Endothelial cell (in vitro differentiated cells): Measurements from ENCODE around the gene UPF3A. TPM values are rescaled to one million over a fixed set of nuclear protein-coding genes. Genes with fewer than 3 reads are reported as not detected.

Experiments
- DNase-seq: peaks from one replicate; pipeline ENCODE4 v3.0.0; 2021; ENCODE audit warnings: low spot score
- H3K27ac Mint-ChIP-seq: one replicate; pipeline ENCODE4 v1.8.0; 2021; ENCODE audit warnings: mixed read lengths, inconsistent platforms; ENCODE audit not compliant: unreplicated experiment
- H3K27me3 Mint-ChIP-seq: one replicate; pipeline ENCODE4 v1.8.0; 2021; ENCODE audit warnings: mild to moderate bottlenecking, moderate library complexity, mixed read lengths, inconsistent platforms; ENCODE audit not compliant: unreplicated experiment
- H3K36me3 Mint-ChIP-seq: one replicate; pipeline ENCODE4 v1.8.0; 2021; ENCODE audit warnings: mild to moderate bottlenecking, low read depth, mixed read lengths, inconsistent platforms; ENCODE audit not compliant: unreplicated experiment
- H3K4me1 Mint-ChIP-seq: one replicate; pipeline ENCODE4 v1.8.0; 2021; ENCODE audit warnings: mild to moderate bottlenecking, mixed read lengths, inconsistent platforms; ENCODE audit not compliant: unreplicated experiment
- H3K4me3 Mint-ChIP-seq: one replicate; pipeline ENCODE4 v1.8.0; 2021; ENCODE audit warnings: mild to moderate bottlenecking, mixed read lengths, inconsistent platforms; ENCODE audit not compliant: unreplicated experiment
- H3K9me3 Mint-ChIP-seq: one replicate; pipeline ENCODE4 v1.8.0; 2021; ENCODE audit warnings: mixed read lengths, inconsistent platforms; ENCODE audit not compliant: unreplicated experiment
- total RNA-seq: library from RNA; stranded (reverse); fragmentation: NEBNext Ultra II Directional; extraction: Animal tissue kit (Norgen Biotek cat#: 25700); gene quantifications from one replicate; pipeline ENCODE4 v1.2.1, GENCODE V29; 2021; ENCODE audit not compliant: unreplicated experiment
- TF ChIP-seq, protein P1 (sequence below): fragments of 200-600 bp; sonication (generic); IDR thresholded peaks from one replicate; pipeline ENCODE4 v1.5.0; 2021; ENCODE audit warnings: antibody characterized with exemption; ENCODE audit not compliant: unreplicated experiment

The UPF3A gene
- total RNA-seq, 1 donor from 2014 or later = 61.6 TPM

DNA sequence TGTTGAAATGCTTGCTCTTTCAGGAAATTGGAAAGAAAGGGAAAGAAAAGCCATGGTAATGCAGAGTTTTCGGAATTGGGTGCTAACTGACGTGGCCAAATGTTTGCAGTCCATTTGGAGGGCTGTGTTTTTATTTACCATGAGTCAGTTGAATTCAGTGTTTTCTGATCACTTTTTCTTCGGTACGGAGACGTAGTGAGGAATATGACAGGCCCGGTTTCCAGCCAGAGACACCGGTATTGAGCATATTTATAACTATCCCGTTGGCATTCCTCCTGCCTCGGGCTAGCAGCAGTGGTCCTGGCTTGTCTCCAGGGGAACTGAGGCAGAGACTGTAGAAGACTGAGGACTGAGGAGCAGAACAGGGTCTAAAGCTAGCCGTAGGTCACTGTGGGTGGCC is 45.7 kb upstream of the UPF3A start:
- peaks cover 10% of the 10 kb centered on the region for H3K36me3 Mint-ChIP-seq
- DNase-seq = no peak
- H3K4me1 Mint-ChIP-seq = peaks cover 10% of the 10 kb centered on the region
- H3K27me3 Mint-ChIP-seq = no peaks in the 10 kb centered on the region
- H3K9me3 Mint-ChIP-seq = no peaks in the 10 kb centered on the region
- TF ChIP-seq, protein P1, sequence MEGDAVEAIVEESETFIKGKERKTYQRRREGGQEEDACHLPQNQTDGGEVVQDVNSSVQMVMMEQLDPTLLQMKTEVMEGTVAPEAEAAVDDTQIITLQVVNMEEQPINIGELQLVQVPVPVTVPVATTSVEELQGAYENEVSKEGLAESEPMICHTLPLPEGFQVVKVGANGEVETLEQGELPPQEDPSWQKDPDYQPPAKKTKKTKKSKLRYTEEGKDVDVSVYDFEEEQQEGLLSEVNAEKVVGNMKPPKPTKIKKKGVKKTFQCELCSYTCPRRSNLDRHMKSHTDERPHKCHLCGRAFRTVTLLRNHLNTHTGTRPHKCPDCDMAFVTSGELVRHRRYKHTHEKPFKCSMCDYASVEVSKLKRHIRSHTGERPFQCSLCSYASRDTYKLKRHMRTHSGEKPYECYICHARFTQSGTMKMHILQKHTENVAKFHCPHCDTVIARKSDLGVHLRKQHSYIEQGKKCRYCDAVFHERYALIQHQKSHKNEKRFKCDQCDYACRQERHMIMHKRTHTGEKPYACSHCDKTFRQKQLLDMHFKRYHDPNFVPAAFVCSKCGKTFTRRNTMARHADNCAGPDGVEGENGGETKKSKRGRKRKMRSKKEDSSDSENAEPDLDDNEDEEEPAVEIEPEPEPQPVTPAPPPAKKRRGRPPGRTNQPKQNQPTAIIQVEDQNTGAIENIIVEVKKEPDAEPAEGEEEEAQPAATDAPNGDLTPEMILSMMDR = no peak
- H3K4me3 Mint-ChIP-seq = peak overlapping the region; percentile 92
- H3K27ac Mint-ChIP-seq = no peak overlapping the region

DNA sequence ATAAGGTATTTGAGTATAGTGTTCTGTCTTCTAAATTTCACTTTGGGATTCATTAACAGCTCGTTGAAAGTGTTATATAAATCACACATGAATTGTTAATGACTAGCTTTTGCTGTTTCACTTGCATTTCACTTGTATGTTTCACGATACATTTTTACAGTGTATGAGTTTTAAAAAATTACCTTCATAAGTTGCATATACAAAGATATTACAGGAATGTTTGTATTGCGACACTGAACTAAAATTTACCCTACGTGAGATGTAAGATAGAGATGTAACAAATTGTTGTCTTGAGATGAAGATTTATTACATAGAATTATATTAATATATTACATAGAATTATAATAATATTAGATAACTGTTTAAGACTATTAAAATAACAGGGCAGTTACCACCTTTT is 45.2 kb upstream of the UPF3A start:
- peaks cover 10% of the 10 kb centered on the region for H3K4me1 Mint-ChIP-seq
- H3K27ac Mint-ChIP-seq = no peak overlapping the region
- no peaks in the 10 kb centered on the region for H3K27me3 Mint-ChIP-seq
- DNase-seq = no peak
- no peaks in the 10 kb centered on the region for H3K9me3 Mint-ChIP-seq
- TF ChIP-seq, protein P1 = no peak
- H3K4me3 Mint-ChIP-seq = peak overlapping the region; percentile 92
- peaks cover 11% of the 10 kb centered on the region for H3K36me3 Mint-ChIP-seq

DNA sequence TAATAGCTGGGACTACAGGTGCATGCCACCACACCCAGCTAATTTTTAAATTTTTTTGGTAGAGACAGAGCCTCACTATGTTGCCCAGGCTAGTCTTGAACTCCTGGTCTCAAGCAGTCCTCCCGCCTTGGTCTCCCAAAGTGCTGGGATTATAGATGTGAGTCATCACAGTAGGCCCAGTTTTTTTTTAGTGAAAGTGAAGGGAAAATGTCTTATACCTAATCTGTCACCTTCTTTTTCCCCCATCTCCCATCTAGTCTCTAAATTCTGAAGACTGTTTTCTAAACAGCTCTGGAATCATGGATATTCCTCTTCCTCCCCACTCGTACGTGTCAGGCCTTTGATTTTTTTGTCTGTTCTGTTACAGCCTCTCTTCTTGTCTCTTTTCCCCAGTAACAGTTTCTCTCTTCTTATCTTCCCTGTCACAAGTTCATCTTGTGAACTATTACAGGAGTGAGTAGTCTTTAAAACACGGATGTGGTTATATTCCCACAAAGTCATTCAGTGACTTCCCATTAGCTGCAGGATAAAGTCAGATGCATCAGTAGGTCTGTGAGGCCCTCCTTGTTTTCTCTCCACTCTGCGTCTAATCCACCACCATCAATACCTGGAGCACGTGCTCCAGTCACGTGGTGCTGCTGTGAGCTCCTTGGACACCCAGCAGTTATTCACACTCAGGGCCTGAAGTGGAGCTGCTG is 43.8 kb upstream of the UPF3A start:
- H3K4me1 Mint-ChIP-seq = peaks cover 10% of the 10 kb centered on the region
- TF ChIP-seq, protein P1 = no peak
- H3K9me3 Mint-ChIP-seq = no peaks in the 10 kb centered on the region
- peak overlapping the region; percentile 21 for H3K4me3 Mint-ChIP-seq
- H3K27ac Mint-ChIP-seq = no peak overlapping the region
- H3K36me3 Mint-ChIP-seq = peaks cover 20% of the 10 kb centered on the region
- H3K27me3 Mint-ChIP-seq = no peaks in the 10 kb centered on the region
- no peak for DNase-seq

DNA sequence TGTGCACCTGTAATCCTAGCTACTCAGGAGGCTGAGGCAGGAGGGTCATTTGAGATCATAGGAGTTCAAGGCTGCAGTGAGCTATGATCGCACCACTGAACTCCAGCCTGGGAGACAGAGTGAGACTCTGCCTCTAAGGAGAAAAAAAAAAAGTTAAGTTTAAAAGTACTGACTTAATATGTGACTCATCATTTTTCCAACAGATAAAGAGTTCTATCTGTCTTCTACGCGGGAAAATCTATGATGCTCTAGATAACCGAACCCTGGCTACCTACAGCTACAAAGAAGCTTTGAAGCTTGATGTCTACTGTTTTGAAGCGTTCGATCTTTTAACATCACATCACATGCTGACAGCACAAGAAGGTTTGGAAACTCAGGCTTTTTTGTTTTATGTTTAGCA is 39.5 kb upstream of the UPF3A start:
- Mint-ChIP-seq H3K4me3 (no peak overlapping the region), H3K4me1 (no peaks in the 10 kb centered on the region), H3K9me3 (no peaks in the 10 kb centered on the region), H3K27me3 (no peaks in the 10 kb centered on the region), H3K36me3 (peaks cover 33% of the 10 kb centered on the region), H3K27ac (no peak overlapping the region)
- no peak for DNase-seq
- TF ChIP-seq, protein P1 = no peak

DNA sequence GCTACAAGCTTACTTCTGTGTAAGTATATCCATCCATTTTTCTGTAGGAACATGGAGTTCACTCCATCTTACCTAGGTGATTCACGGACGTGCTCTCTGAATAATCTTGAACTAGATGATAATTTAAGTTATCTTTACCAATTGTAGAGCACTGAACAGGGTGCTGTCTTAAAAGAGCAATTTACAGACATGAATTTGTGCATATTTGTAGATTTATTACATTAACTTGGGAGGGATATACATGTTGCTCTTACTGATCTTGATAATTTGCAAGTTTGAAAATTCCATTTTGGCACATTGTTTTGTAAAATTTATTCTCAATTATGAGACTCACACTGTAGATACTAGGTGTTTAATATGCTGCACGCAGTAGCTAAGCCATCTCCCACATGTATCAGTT is 37.4 kb upstream of the UPF3A start:
- H3K9me3 Mint-ChIP-seq = no peaks in the 10 kb centered on the region
- TF ChIP-seq, protein P1 = no peak
- no peak overlapping the region for H3K4me3 Mint-ChIP-seq
- no peak for DNase-seq
- peaks cover 32% of the 10 kb centered on the region for H3K36me3 Mint-ChIP-seq
- H3K27ac Mint-ChIP-seq = no peak overlapping the region
- no peaks in the 10 kb centered on the region for H3K4me1 Mint-ChIP-seq
- no peaks in the 10 kb centered on the region for H3K27me3 Mint-ChIP-seq
